Endodermal cell (in vitro differentiated cells): ENCODE results near the gene TTC28. TPM values are rescaled to one million over a fixed set of nuclear protein-coding genes. Genes with fewer than 3 reads are reported as not detected.

Source experiments
- DNase-seq: peaks from one replicate; pipeline ENCODE4 v3.0.0-alpha.2; 2017
- H3K27ac ChIP-seq: 2 replicates; pipeline ENCODE4 v1.5.1; 2013; ENCODE audit warnings: mild to moderate bottlenecking, low read depth, low read length, moderate library complexity
- H3K27me3 ChIP-seq: 2 replicates; pipeline ENCODE4 v1.6.1; 2013; ENCODE audit warnings: mild to moderate bottlenecking, low read length, moderate library complexity; ENCODE audit not compliant: insufficient read depth, control insufficient read depth, poor library complexity, severe bottlenecking
- H3K36me3 ChIP-seq: 2 replicates; pipeline ENCODE4 v1.7.0; 2013; ENCODE audit warnings: mild to moderate bottlenecking, low read length, moderate library complexity; ENCODE audit not compliant: control insufficient read depth, insufficient read depth
- H3K4me1 ChIP-seq: one replicate; pipeline ENCODE4 v1.7.0; 2013; ENCODE audit warnings: low read length; ENCODE audit not compliant: control insufficient read depth, insufficient read depth
- H3K4me3 ChIP-seq: 2 replicates; pipeline ENCODE4 v1.5.1; 2013; ENCODE audit warnings: mild to moderate bottlenecking, low read length, moderate library complexity
- H3K9ac ChIP-seq: 2 replicates; pipeline ENCODE4 v1.6.1; 2013; ENCODE audit warnings: mild to moderate bottlenecking, low read length, moderate library complexity; ENCODE audit not compliant: poor library complexity, severe bottlenecking; ENCODE audit errors: extremely low read depth
- H3K9me3 ChIP-seq: 2 replicates; pipeline ENCODE4 v1.6.1; 2013; ENCODE audit warnings: mild to moderate bottlenecking, low read length, moderate library complexity; ENCODE audit not compliant: control insufficient read depth
- H3K27ac Mint-ChIP-seq: 2 replicates; pipeline ENCODE4 v1.8.0; 2020; ENCODE audit warnings: mixed read lengths
- H3K27me3 Mint-ChIP-seq: 2 replicates; pipeline ENCODE4 v1.8.0; 2021; ENCODE audit warnings: mild to moderate bottlenecking, mixed read lengths; ENCODE audit not compliant: insufficient read depth
- H3K36me3 Mint-ChIP-seq: 2 replicates; pipeline ENCODE4 v1.8.0; 2020; ENCODE audit warnings: low read depth, mixed read lengths
- H3K4me1 Mint-ChIP-seq: 2 replicates; pipeline ENCODE4 v1.8.0; 2020; ENCODE audit warnings: mixed read lengths
- H3K4me3 Mint-ChIP-seq: 2 replicates; pipeline ENCODE4 v1.8.0; 2020; ENCODE audit warnings: mild to moderate bottlenecking, moderate library complexity, mixed read lengths
- H3K9me3 Mint-ChIP-seq: 2 replicates; pipeline ENCODE4 v1.8.0; 2020; ENCODE audit warnings: mild to moderate bottlenecking, mixed read lengths
- CTCF ChIP-seq: fragments of 200-600 bp; sonication (generic); conservative IDR thresholded peaks from 2 replicates; pipeline ENCODE4 v1.5.0; 2021; ENCODE audit warnings: antibody characterized with exemption, mild to moderate bottlenecking
- WGBS, 2 experiments: methylation state at CpG; one replicate each; pipeline versions ENCODE4 v1.1.5 to v1.1.7; 2013; ENCODE audit warnings: missing lambda C conversion rate in 2 of 2, mixed read lengths in 1 of 2; ENCODE audit not compliant: insufficient coverage in 1 of 2, insufficient read length in 1 of 2; 5-methylcytosine and 5-hydroxymethylcytosine counted together
- total RNA-seq, 2 donors: library from RNA; stranded (reverse); fragmentation: NEBNext Ultra II Directional in 1 of 2; extraction: Animal tissue kit (Norgen Biotek cat#: 25700) in 1 of 2; gene quantifications; 2 replicates in 1 of 2; 3 replicates in 1 of 2; pipeline ENCODE4 v1.2.1, GENCODE V29; 2021

The TTC28 gene
- total RNA-seq, 2 donors from 2014 or later = 28.6 to 34.0 TPM

- peaks cover 8% of the 10 kb centered on the region for H3K4me1 Mint-ChIP-seq
- no peak for TF ChIP-seq CTCF
- no peaks in the 10 kb centered on the region for H3K27me3 Mint-ChIP-seq
- no peaks in the 10 kb centered on the region for H3K36me3 Mint-ChIP-seq
- H3K9me3 Mint-ChIP-seq = no peaks in the 10 kb centered on the region
- no peak overlapping the region for H3K4me3 ChIP-seq
- no peak overlapping the region for H3K4me3 Mint-ChIP-seq
- no peak overlapping the region for H3K27ac Mint-ChIP-seq
- WGBS, 2 experiments = 92% methylated on average over 2 of the region's 2 CpGs; no CpG with 5 or more reads in 1 of the 2 experiments
- H3K27me3 ChIP-seq = no peaks in the 10 kb centered on the region
- no peaks in the 10 kb centered on the region for H3K4me1 ChIP-seq
- H3K9me3 ChIP-seq = no peaks in the 10 kb centered on the region
- H3K36me3 ChIP-seq = no peaks in the 10 kb centered on the region
- H3K27ac ChIP-seq = no peak overlapping the region
- DNase-seq = no peak
- no peak overlapping the region for H3K9ac ChIP-seq
These were observed 265.8 kb downstream of the TTC28 start for GRCh38 chr22:28413612-28414399.

- H3K27ac Mint-ChIP-seq = no peak overlapping the region
- 93% methylated on average over 2 of the region's 2 CpGs; no CpG with 5 or more reads in 1 of the 2 experiments for WGBS, 2 experiments
These were observed 267.5 kb downstream of the TTC28 start for GRCh38 chr22:28412109-28412508.

GRCh38 chr22:28411125-28411524 is 268.5 kb downstream of the TTC28 start:
- H3K36me3 ChIP-seq = no peaks in the 10 kb centered on the region
- peaks cover 2% of the 10 kb centered on the region for H3K36me3 Mint-ChIP-seq
- no peak for DNase-seq
- H3K27ac ChIP-seq = no peak overlapping the region
- H3K9ac ChIP-seq = no peak overlapping the region
- no peaks in the 10 kb centered on the region for H3K27me3 Mint-ChIP-seq
- no peaks in the 10 kb centered on the region for H3K27me3 ChIP-seq
- no peak overlapping the region for H3K4me3 ChIP-seq
- H3K4me3 Mint-ChIP-seq = no peak overlapping the region
- 96 to 100% methylated on average over 3 to 4 of the region's 4 CpGs for WGBS, 2 experiments
- H3K27ac Mint-ChIP-seq = no peak overlapping the region
- H3K4me1 ChIP-seq = no peaks in the 10 kb centered on the region
- TF ChIP-seq CTCF = no peak
- peaks cover under 1% of the 10 kb centered on the region for H3K9me3 ChIP-seq
- no peaks in the 10 kb centered on the region for H3K9me3 Mint-ChIP-seq
- H3K4me1 Mint-ChIP-seq = peaks cover 8% of the 10 kb centered on the region

More at GRCh38 chr22:28412109-28412508, 267.5 kb downstream of the TTC28 start:
- H3K4me1 ChIP-seq = no peaks in the 10 kb centered on the region
- TF ChIP-seq CTCF = no peak
- Mint-ChIP-seq H3K27me3 (no peaks in the 10 kb centered on the region), H3K4me3 (no peak overlapping the region), H3K9me3 (no peaks in the 10 kb centered on the region), H3K4me1 (peaks cover 8% of the 10 kb centered on the region), H3K36me3 (peaks cover 2% of the 10 kb centered on the region)
- no peak overlapping the region for H3K9ac ChIP-seq
- H3K27me3 ChIP-seq = no peaks in the 10 kb centered on the region
- DNase-seq = no peak
- H3K4me3 ChIP-seq = no peak overlapping the region
- no peaks in the 10 kb centered on the region for H3K36me3 ChIP-seq
- no peak overlapping the region for H3K27ac ChIP-seq
- H3K9me3 ChIP-seq = no peaks in the 10 kb centered on the region
